HepG2 (cell line): ENCODE results near the gene LXN. TPM values are rescaled to one million over a fixed set of nuclear protein-coding genes. Genes with fewer than 3 reads are reported as not detected.

Experiments used
- ATAC-seq: fragments of 200-7000 bp; cut with Tn5 transposase; 3 replicates; pipeline ENCODE4 v1.9.1; 2020; ENCODE audit warnings: mild to moderate bottlenecking, moderate library complexity
- BruUV-seq: library from RNA; stranded (reverse); fragments of 400-500 nt; replicated peaks from 2 replicates; lab custom pipeline; 2021; lab: Mats Ljungman, UMichigan
- CTCF ChIA-PET: fragments of 300-600 bp; formaldehyde crosslinking; extraction: SDS; loops from one replicate; lab custom pipeline; 2021; ENCODE audit warnings: low total read pairs, inconsistent platforms, low intra/inter-chr PET ratio; lab: Yijun Ruan, JAX
- POLR2A ChIA-PET: fragments of 350-600 bp; sonication (Branson Sonifier 250); formaldehyde crosslinking; loops from one replicate; lab custom pipeline; 2020; ENCODE audit warnings: antibody characterized with exemption, inconsistent platforms; lab: Yijun Ruan, JAX
- DNase-seq: peaks from one replicate; pipeline ENCODE4 v3.0.0-alpha.2; 2015; ENCODE audit warnings: low spot score
- FAIRE-seq: peaks from 3 replicates; lab custom pipeline; 2011; peaks lifted over from hg19 to GRCh38; lab: Jason Lieb, UNC
- H2AFZ ChIP-seq: one replicate; pipeline ENCODE4 v1.6.1; 2011; ENCODE audit warnings: low read length, inconsistent platforms
- H3K27ac ChIP-seq: fragments of 300-600 bp; 3 replicates; pipeline ENCODE4 v1.8.0; 2011; ENCODE audit warnings: mixed run types, mild to moderate bottlenecking, mixed read lengths, low read length, inconsistent platforms; ENCODE audit not compliant: insufficient read depth; ENCODE audit errors: extremely low read length
- H3K27me3 ChIP-seq, 2 experiments: fragments of 200-600 bp in 1 of 2; 2 replicates in 1 of 2; 3 replicates in 1 of 2; pipeline versions ENCODE4 v1.6.0 to v1.8.0; 2011; ENCODE audit warnings: low read length in 2 of 2, mild to moderate bottlenecking in 2 of 2, moderate library complexity in 2 of 2, inconsistent platforms in 1 of 2; ENCODE audit not compliant: insufficient read depth in 2 of 2, control insufficient read depth in 1 of 2
- H3K36me3 ChIP-seq, 2 experiments: fragments of 200-600 bp in 1 of 2; replicated peaks in 1 of 2; 2 replicates in 1 of 2; 3 replicates in 1 of 2; pipeline versions ENCODE4 v1.5.1 to v1.8.0; 2011; ENCODE audit warnings: low read length in 2 of 2, inconsistent platforms in 1 of 2; ENCODE audit not compliant: insufficient read depth in 2 of 2, control insufficient read depth in 1 of 2
- H3K4me1 ChIP-seq: 2 replicates; pipeline ENCODE4 v1.5.1; 2012; ENCODE audit warnings: low read length, inconsistent platforms; ENCODE audit not compliant: insufficient read depth
- H3K4me2 ChIP-seq: 2 replicates; pipeline ENCODE4 v1.6.0; 2011; ENCODE audit warnings: low read depth, low read length, inconsistent platforms
- H3K4me3 ChIP-seq, 3 experiments: fragments of 200-600 bp in 1 of 3; sonication (generic), shearing (Covaris generic) in 1 of 3; replicated peaks in 1 of 3; 2 replicates each; pipeline ENCODE4 v1.5.1; 2011 to 2016; ENCODE audit warnings: low read length in 3 of 3, inconsistent platforms in 2 of 3, low read depth in 2 of 3, mild to moderate bottlenecking in 2 of 3, control low read depth in 1 of 3, mixed read lengths in 1 of 3; ENCODE audit not compliant: insufficient read depth in 1 of 3
- H3K79me2 ChIP-seq: one replicate; pipeline ENCODE4 v1.6.1; 2011; ENCODE audit warnings: low read length, inconsistent platforms; ENCODE audit not compliant: insufficient read depth
- H3K9ac ChIP-seq: 2 replicates; pipeline ENCODE4 v1.6.0; 2011; ENCODE audit warnings: mild to moderate bottlenecking, low read depth, low read length, inconsistent platforms; ENCODE audit not compliant: insufficient read depth
- H3K9me3 ChIP-seq: 2 replicates; pipeline ENCODE4 v1.5.1; 2012; ENCODE audit warnings: mild to moderate bottlenecking, low read length
- H4K20me1 ChIP-seq: 2 replicates; pipeline ENCODE4 v1.6.0; 2011; ENCODE audit warnings: inconsistent platforms, mild to moderate bottlenecking, low read length, moderate library complexity; ENCODE audit not compliant: insufficient read depth
- PLSCR1 ChIP-seq: sonication (generic); formaldehyde crosslinking; IDR thresholded peaks from 2 replicates; pipeline ENCODE4 v1.5.0; 2020; ENCODE audit warnings: missing genetic modification reagents, mild to moderate bottlenecking, borderline replicate concordance
- SALL1 ChIP-seq: sonication (generic); formaldehyde crosslinking; IDR thresholded peaks from 2 replicates; pipeline ENCODE4 v1.8.0; 2022; ENCODE audit warnings: mild to moderate bottlenecking, missing genetic modification reagents
- ZNF629 ChIP-seq: sonication (generic); formaldehyde crosslinking; conservative IDR thresholded peaks from 2 replicates; pipeline ENCODE4 v1.5.0; 2020; ENCODE audit warnings: missing genetic modification reagents
- WGBS: methylation state at CpG from one replicate; pipeline ENCODE4 v1.1.6; 2017; ENCODE audit warnings: low lambda C conversion rate; 5-methylcytosine and 5-hydroxymethylcytosine counted together
- in situ Hi-C: cut with HindIII; loops from 2 replicates; pipeline ENCODE4 v1.10.0; 2017; ENCODE audit warnings: low pct_unique_long_range_greater_than_20kb; ENCODE audit not compliant: extremely low pct_ligation_motif_present
- intact Hi-C: fragments of 100-400 bp; cut with micrococcal nuclease; formaldehyde crosslinking; loops from one replicate; pipeline ENCODE4 v1.10.0; 2022; ENCODE audit not compliant: unreplicated experiment
- polyA plus RNA-seq, 8 experiments: library from polyadenylated mRNA; depleted of rRNA in 3 of 8; stranded (reverse) in 7 of 8; unstranded in 1 of 8; fragments of >200 nt; fragmentation: Illumina TruSeq in 4 of 8; extraction: Trizol in 4 of 8; gene quantifications; 2 replicates each; pipeline versions ENCODE4 v1.2.1 to v1.2.3, GENCODE V29; 2011 to 2016; ENCODE audit warnings: low read depth in 4 of 8, missing spikeins in 1 of 8, mixed read lengths in 1 of 8; ENCODE audit not compliant: insufficient read depth in 1 of 8
- total RNA-seq, 5 experiments: library from RNA; depleted of rRNA; stranded (reverse); fragments of >200 nt; fragmentation: Illumina TruSeq; extraction: Trizol; gene quantifications; 2 replicates each; pipeline ENCODE4 v1.2.3, GENCODE V29; 2016; ENCODE audit warnings: low read depth in 1 of 5
- TF ChIP-seq, protein P1 (sequence below): IDR thresholded peaks from 2 replicates; pipeline ENCODE4 v1.6.1; 2016; ENCODE audit warnings: low read depth
- TF ChIP-seq, protein P2 (sequence below), 2 experiments: fragments of 450-650 bp in 1 of 2; sonication (generic) in 1 of 2; formaldehyde crosslinking; IDR thresholded peaks; 2 replicates each; pipeline versions ENCODE4 v1.5.0 to v1.8.0; 2020 to 2022; ENCODE audit warnings: mild to moderate bottlenecking in 1 of 2, missing genetic modification reagents in 1 of 2

The LXN gene
- total and polyA plus RNA-seq, 2 of the 13 experiments (the other 11 are each of a cell fraction or from before 2014, with no cell fraction given): not detected

DNA sequence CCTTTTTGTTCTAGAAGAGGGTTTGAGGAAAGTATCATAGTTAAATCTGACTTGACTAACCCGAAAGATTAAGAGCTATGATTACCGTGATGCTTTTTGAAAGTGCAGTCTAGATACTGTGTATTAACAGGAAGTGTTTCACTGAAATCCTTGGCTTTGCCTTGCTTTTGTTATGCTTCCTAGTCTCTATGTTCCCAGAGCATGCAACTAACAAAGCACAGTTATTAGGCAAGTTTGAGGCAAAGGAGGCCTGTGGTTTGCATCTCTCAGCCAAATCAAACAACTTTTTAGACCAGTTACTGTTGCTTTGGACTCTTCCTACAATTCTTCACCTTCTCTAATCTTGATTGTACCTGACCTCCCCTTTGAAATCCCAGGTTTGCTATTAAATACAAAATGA lies 3.9 kb downstream of the LXN start:
- Histone ChIP-seq H3K4me1 (no peaks in the 10 kb centered on the region), H3K9ac (no peak overlapping the region), H4K20me1 (no peaks in the 10 kb centered on the region; the same call in 1 of the 2 replicates), H3K27me3 (no peaks in the 10 kb centered on the region), H3K4me3 (no peak overlapping the region), H3K79me2 (no peaks in the 10 kb centered on the region), H3K27ac (no peak overlapping the region)
- in situ Hi-C loops: no loop called here
- no TSS peak for BruUV-seq
- CTCF ChIA-PET: no interaction called here
- 97% methylated on average over 2 of the region's 2 CpGs for WGBS
- POLR2A ChIA-PET: no interaction called here
- no peak for DNase-seq
- intact Hi-C loops: no loop called here
- TF ChIP-seq ZNF629 (CRISPR knock-in tag): no peak
- no peak for TF ChIP-seq SALL1 (CRISPR knock-in tag)
- TF ChIP-seq, protein P1, sequence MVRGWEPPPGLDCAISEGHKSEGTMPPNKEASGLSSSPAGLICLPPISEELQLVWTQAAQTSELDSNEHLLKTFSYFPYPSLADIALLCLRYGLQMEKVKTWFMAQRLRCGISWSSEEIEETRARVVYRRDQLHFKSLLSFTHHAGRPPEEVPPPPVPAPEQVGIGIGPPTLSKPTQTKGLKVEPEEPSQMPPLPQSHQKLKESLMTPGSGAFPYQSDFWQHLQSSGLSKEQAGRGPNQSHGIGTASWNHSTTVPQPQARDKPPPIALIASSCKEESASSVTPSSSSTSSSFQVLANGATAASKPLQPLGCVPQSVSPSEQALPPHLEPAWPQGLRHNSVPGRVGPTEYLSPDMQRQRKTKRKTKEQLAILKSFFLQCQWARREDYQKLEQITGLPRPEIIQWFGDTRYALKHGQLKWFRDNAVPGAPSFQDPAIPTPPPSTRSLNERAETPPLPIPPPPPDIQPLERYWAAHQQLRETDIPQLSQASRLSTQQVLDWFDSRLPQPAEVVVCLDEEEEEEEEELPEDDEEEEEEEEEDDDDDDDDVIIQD (CRISPR knock-in tag): no peak
- TF ChIP-seq, protein P2, sequence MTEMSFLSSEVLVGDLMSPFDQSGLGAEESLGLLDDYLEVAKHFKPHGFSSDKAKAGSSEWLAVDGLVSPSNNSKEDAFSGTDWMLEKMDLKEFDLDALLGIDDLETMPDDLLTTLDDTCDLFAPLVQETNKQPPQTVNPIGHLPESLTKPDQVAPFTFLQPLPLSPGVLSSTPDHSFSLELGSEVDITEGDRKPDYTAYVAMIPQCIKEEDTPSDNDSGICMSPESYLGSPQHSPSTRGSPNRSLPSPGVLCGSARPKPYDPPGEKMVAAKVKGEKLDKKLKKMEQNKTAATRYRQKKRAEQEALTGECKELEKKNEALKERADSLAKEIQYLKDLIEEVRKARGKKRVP (CRISPR knock-in tag; IDR thresholded peaks at IDR 0.05): no peak
- no peak for TF ChIP-seq PLSCR1 (CRISPR knock-in tag)
- TF ChIP-seq, all 625 proteins: peak for 0
- no peak for FAIRE-seq
- H3K4me2 ChIP-seq: no peak overlapping the region
- no peak for ATAC-seq
- no peaks in the 10 kb centered on the region for H3K9me3 ChIP-seq
- H3K36me3 ChIP-seq: peaks cover 7 to 48% of the 10 kb centered on the region in 2 experiments
- no peak overlapping the region for H2AFZ ChIP-seq
